B cell (primary cell): ENCODE data around the gene WASF3. TPM values are rescaled to one million over a fixed set of nuclear protein-coding genes. Genes with fewer than 3 reads are reported as not detected.
A peak's percentile ranks its signal among the peaks of the same experiment; 100 is the strongest.

ENCODE experiments used
- ATAC-seq: fragments of 200-7000 bp; cut with Tn5 transposase; one replicate; pipeline ENCODE4 v1.10.0; 2021; ENCODE audit warnings: low read depth, mild to moderate bottlenecking, moderate number of reproducible peaks, moderate library complexity
- CTCF ChIA-PET: fragments of 350-600 bp; sonication (Branson Sonifier 250); formaldehyde crosslinking; loops from one replicate; lab custom pipeline; 2021; ENCODE audit warnings: antibody characterized with exemption, inconsistent platforms; lab: Charles Lee
- POLR2A ChIA-PET: fragments of 350-600 bp; sonication (Branson Sonifier 250); formaldehyde crosslinking; loops from one replicate; lab custom pipeline; 2021; ENCODE audit warnings: antibody characterized with exemption; lab: Charles Lee
- DNase-seq: peaks from one replicate; pipeline ENCODE4 v3.0.0; 2013
- H2AFZ ChIP-seq: 2 replicates; pipeline ENCODE4 v1.6.1; 2012; ENCODE audit warnings: mild to moderate bottlenecking, low read depth, low read length; ENCODE audit not compliant: insufficient read depth, poor library complexity, severe bottlenecking
- H3K27ac ChIP-seq, 2 donors: 1 replicate in 1 of 2; 2 replicates in 1 of 2; pipeline ENCODE4 v1.5.1; 2012 to 2013; ENCODE audit warnings: low read length in 2 of 2, mild to moderate bottlenecking in 2 of 2, moderate library complexity in 1 of 2
- H3K27me3 ChIP-seq, 4 experiments: fragments of 200-600 bp in 1 of 4; sonication (generic) in 1 of 4; replicated peaks in 1 of 4; 1 replicate in 2 of 4; 2 replicates in 2 of 4; pipeline versions ENCODE4 v1.6.1 to v1.7.0; 2013 to 2016; ENCODE audit warnings: low read length in 3 of 4, mild to moderate bottlenecking in 2 of 4, mixed read lengths in 1 of 4, moderate library complexity in 1 of 4; ENCODE audit not compliant: insufficient read depth in 4 of 4, control insufficient read depth in 3 of 4; ENCODE audit errors: control extremely low read depth in 1 of 4
- H3K36me3 ChIP-seq, 2 experiments: replicated peaks in 1 of 2; 1 replicate in 1 of 2; 2 replicates in 1 of 2; pipeline versions ENCODE4 v1.6.1 to v1.7.1; 2013; ENCODE audit warnings: low read length in 1 of 2; ENCODE audit not compliant: insufficient read depth in 2 of 2, control insufficient read depth in 1 of 2; ENCODE audit errors: control extremely low read depth in 1 of 2, extremely low read depth in 1 of 2
- H3K4me1 ChIP-seq, 2 donors: fragments of 200-600 bp in 1 of 2; sonication (generic) in 1 of 2; 1 replicate in 1 of 2; 2 replicates in 1 of 2; pipeline versions ENCODE4 v1.5.1 to v1.6.1; 2013 to 2017; ENCODE audit warnings: low read length in 2 of 2; ENCODE audit not compliant: control insufficient read depth in 2 of 2, insufficient read depth in 2 of 2
- H3K4me2 ChIP-seq: replicated peaks from 2 replicates; pipeline ENCODE3; 2012; ENCODE audit warnings: mild to moderate bottlenecking, low read depth, low read length; ENCODE audit not compliant: poor library complexity, severe bottlenecking
- H3K4me3 ChIP-seq, 5 experiments: fragments of 200-600 bp in 1 of 5; sonication (generic) in 1 of 5; 1 replicate in 3 of 5; 2 replicates in 2 of 5; pipeline versions ENCODE4 v1.5.1 to v1.7.0; 2011 to 2016; ENCODE audit warnings: low read length in 4 of 5, mild to moderate bottlenecking in 4 of 5, low read depth in 2 of 5, control low read depth in 1 of 5, moderate library complexity in 1 of 5; ENCODE audit not compliant: insufficient read depth in 1 of 5; ENCODE audit errors: control extremely low read depth in 1 of 5, extremely low read depth in 1 of 5
- H3K79me2 ChIP-seq: fragments of 200-600 bp; sonication (generic); one replicate; pipeline ENCODE4 v1.6.0; 2016; ENCODE audit warnings: low read length; ENCODE audit not compliant: control insufficient read depth, insufficient read depth
- H3K9ac ChIP-seq: fragments of 200-600 bp; sonication (generic); 2 replicates; pipeline ENCODE4 v1.6.1; 2017; ENCODE audit warnings: mild to moderate bottlenecking, low read length, moderate library complexity
- H3K9me3 ChIP-seq, 3 donors: one replicate each; pipeline versions ENCODE4 v1.6.1 to v1.7.1; 2013; ENCODE audit warnings: low read length in 2 of 3; ENCODE audit not compliant: control insufficient read depth in 2 of 3, insufficient read depth in 1 of 3; ENCODE audit errors: control extremely low read depth in 1 of 3
- H4K20me1 ChIP-seq: 2 replicates; pipeline ENCODE4 v1.6.0; 2012; ENCODE audit warnings: mild to moderate bottlenecking, low read length; ENCODE audit not compliant: insufficient read depth, control insufficient read depth, poor library complexity, severe bottlenecking
- H3K27ac Mint-ChIP-seq: one replicate; pipeline ENCODE4 v1.8.0; 2021; ENCODE audit warnings: mixed read lengths
- H3K27me3 Mint-ChIP-seq: one replicate; pipeline ENCODE4 v1.8.0; 2021; ENCODE audit warnings: mixed read lengths
- H3K4me1 Mint-ChIP-seq: one replicate; pipeline ENCODE4 v1.8.0; 2021; ENCODE audit warnings: mixed read lengths
- H3K4me3 Mint-ChIP-seq: one replicate; pipeline ENCODE4 v1.8.0; 2021; ENCODE audit warnings: mixed read lengths
- H3K9me3 Mint-ChIP-seq: one replicate; pipeline ENCODE4 v1.8.0; 2022; ENCODE audit warnings: mixed read lengths; ENCODE audit not compliant: insufficient read depth
- CTCF ChIP-seq: fragments of 200-600 bp; IDR thresholded peaks from one replicate; pipeline ENCODE4 v1.8.0; 2022; ENCODE audit warnings: antibody characterized with exemption, mild to moderate bottlenecking
- EZH2 ChIP-seq: IDR thresholded peaks from 2 replicates; pipeline ENCODE4 v1.6.1; 2012; ENCODE audit warnings: borderline replicate concordance, low read depth, mild to moderate bottlenecking, moderate library complexity, low read length; ENCODE audit not compliant: insufficient read depth, poor library complexity, severe bottlenecking
- WGBS: methylation state at CpG from one replicate; pipeline ENCODE4 v1.1.5; 2013; ENCODE audit warnings: missing lambda C conversion rate; ENCODE audit not compliant: insufficient coverage; 5-methylcytosine and 5-hydroxymethylcytosine counted together
- intact Hi-C: fragments of 100-400 bp; cut with micrococcal nuclease; formaldehyde crosslinking; loops from one replicate; pipeline ENCODE4 v1.10.0; 2022
- polyA plus RNA-seq: library from polyadenylated mRNA; depleted of rRNA; stranded (reverse); fragments of >200 nt; gene quantifications from 2 replicates; pipeline ENCODE4 v1.2.3, GENCODE V29; 2012
- total RNA-seq, 2 donors: library from RNA; stranded (reverse); fragments of 120-200 nt in 1 of 2; gene quantifications; 1 replicate in 1 of 2; 2 replicates in 1 of 2; pipeline versions ENCODE4 v1.2.3 to v1.2.4, GENCODE V29; 2013 to 2022

The WASF3 gene
- total and polyA plus RNA-seq, 2 donors (not counting 1 experiment from before 2014, with no cell fraction given): 0.18 to 0.89 TPM

GRCh38 chr13:26558074-26558805 lies 757 bp downstream of the WASF3 start:
- peaks cover 0 to 28% (median 19%) of the 10 kb centered on the region in 4 experiments for H3K27me3 ChIP-seq
- Mint-ChIP-seq H3K27ac (no peak overlapping the region), H3K9me3 (no peaks in the 10 kb centered on the region), H3K4me1 (peaks cover 14% of the 10 kb centered on the region), H3K4me3 (peak overlapping the region; percentile 80), H3K27me3 (peaks cover 29% of the 10 kb centered on the region)
- ChIA-PET CTCF (no interaction called here), POLR2A (no interaction called here)
- no peaks in the 10 kb centered on the region for H3K36me3 ChIP-seq
- peak overlapping the region; percentile 32 for H2AFZ ChIP-seq
- H3K4me2 ChIP-seq: peak overlapping the region; percentile 69
- H4K20me1 ChIP-seq: no peaks in the 10 kb centered on the region
- TF ChIP-seq CTCF (no peak), EZH2 (no peak)
- peaks cover 0 to 2% (median 0%) of the 10 kb centered on the region in 3 donors for H3K9me3 ChIP-seq
- H3K27ac ChIP-seq: no peak overlapping the region
- H3K4me3 ChIP-seq: peak overlapping the region in 2 of 5 experiments; percentile 18 to 25
- H3K79me2 ChIP-seq: no peaks in the 10 kb centered on the region
- peak; percentile 5 for DNase-seq
- no peak for ATAC-seq
- H3K9ac ChIP-seq: peak overlapping the region; percentile 25
- peaks cover 9 to 10% of the 10 kb centered on the region in 2 donors for H3K4me1 ChIP-seq
- WGBS: 4% methylated on average over 70 of the region's 73 CpGs
- intact Hi-C loops: no loop called here

GRCh38 chr13:26558987-26559386 lies 1.5 kb downstream of the WASF3 start:
- Histone ChIP-seq H2AFZ (no peak overlapping the region), H4K20me1 (no peaks in the 10 kb centered on the region), H3K4me1 (peaks cover 9 to 10% of the 10 kb centered on the region in 2 donors), H3K27ac (no peak overlapping the region), H3K9ac (no peak overlapping the region), H3K36me3 (no peaks in the 10 kb centered on the region), H3K4me3 (no peak overlapping the region), H3K27me3 (peaks cover 0 to 28% (median 19%) of the 10 kb centered on the region in 4 experiments), H3K79me2 (no peaks in the 10 kb centered on the region), H3K4me2 (no peak overlapping the region), H3K9me3 (peaks cover 0 to 2% (median 0%) of the 10 kb centered on the region in 3 donors)
- H3K9me3 Mint-ChIP-seq: no peaks in the 10 kb centered on the region
- no peak for DNase-seq
- no peak for ATAC-seq
- WGBS: no CpG with 5 or more reads among the region's 1 CpG
- ChIA-PET POLR2A (no interaction called here), CTCF (no interaction called here)
- TF ChIP-seq EZH2 (no peak), CTCF (no peak)
- intact Hi-C loops: no loop called here
- H3K27ac Mint-ChIP-seq: no peak overlapping the region
- H3K4me3 Mint-ChIP-seq: peak overlapping the region; percentile 20
- H3K27me3 Mint-ChIP-seq: peaks cover 33% of the 10 kb centered on the region
- H3K4me1 Mint-ChIP-seq: peaks cover 14% of the 10 kb centered on the region
